ENCODE results near the gene LY86.

GRCh38 chr6:6580225-6580856 lies 8.2 kb upstream of the LY86 start:
- TF ChIP-seq, protein P1, sequence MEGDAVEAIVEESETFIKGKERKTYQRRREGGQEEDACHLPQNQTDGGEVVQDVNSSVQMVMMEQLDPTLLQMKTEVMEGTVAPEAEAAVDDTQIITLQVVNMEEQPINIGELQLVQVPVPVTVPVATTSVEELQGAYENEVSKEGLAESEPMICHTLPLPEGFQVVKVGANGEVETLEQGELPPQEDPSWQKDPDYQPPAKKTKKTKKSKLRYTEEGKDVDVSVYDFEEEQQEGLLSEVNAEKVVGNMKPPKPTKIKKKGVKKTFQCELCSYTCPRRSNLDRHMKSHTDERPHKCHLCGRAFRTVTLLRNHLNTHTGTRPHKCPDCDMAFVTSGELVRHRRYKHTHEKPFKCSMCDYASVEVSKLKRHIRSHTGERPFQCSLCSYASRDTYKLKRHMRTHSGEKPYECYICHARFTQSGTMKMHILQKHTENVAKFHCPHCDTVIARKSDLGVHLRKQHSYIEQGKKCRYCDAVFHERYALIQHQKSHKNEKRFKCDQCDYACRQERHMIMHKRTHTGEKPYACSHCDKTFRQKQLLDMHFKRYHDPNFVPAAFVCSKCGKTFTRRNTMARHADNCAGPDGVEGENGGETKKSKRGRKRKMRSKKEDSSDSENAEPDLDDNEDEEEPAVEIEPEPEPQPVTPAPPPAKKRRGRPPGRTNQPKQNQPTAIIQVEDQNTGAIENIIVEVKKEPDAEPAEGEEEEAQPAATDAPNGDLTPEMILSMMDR (IDR thresholded peaks at IDR 0.05), result no peak
- no peak for TF ChIP-seq POLR2A (IDR thresholded peaks at IDR 0.05)

Measured in thyroid gland (tissue), 4 donors.